GM21423 (cell line): ENCODE data around the gene CCNL2.
"Not testable (repeated sequence)": the region's sequence is repeated elsewhere in the genome, so short reads cannot be mapped to it uniquely, and the experiment has no call there.

Experiments
- ATAC-seq: cut with Tn5 transposase; IDR thresholded peaks from one replicate; pipeline ENCODE4 v1.9.1; 2021; ENCODE audit warnings: mild to moderate bottlenecking, moderate library complexity; ENCODE audit not compliant: unreplicated experiment

The CCNL2 gene

GRCh38 chr1:1401457-1402010 is 2.4 kb upstream of the CCNL2 start:
- no peak for ATAC-seq

- no peak for ATAC-seq
These were observed 1.7 kb upstream of the CCNL2 start for GRCh38 chr1:1400576-1401456.

- no peak for ATAC-seq
These were observed 889 bp upstream of the CCNL2 start for GRCh38 chr1:1399872-1400575.

- ATAC-seq, result peak; percentile 1
These were observed 403 bp downstream of the CCNL2 start for GRCh38 chr1:1398677-1399186.

GRCh38 chr1:1397839-1398523 is 1.2 kb downstream of the CCNL2 start:
- ATAC-seq, result no peak

GRCh38 chr1:1395166-1395565 is 4.0 kb downstream of the CCNL2 start:
- ATAC-seq, result no peak

- no peak for ATAC-seq
These were observed 5.0 kb downstream of the CCNL2 start for GRCh38 chr1:1394116-1394515.

GRCh38 chr1:1393428-1393827 is 5.7 kb downstream of the CCNL2 start:
- no peak for ATAC-seq

- no peak for ATAC-seq
These were observed 6.1 kb downstream of the CCNL2 start for GRCh38 chr1:1393014-1393413.

- ATAC-seq, result no peak
These were observed 7.9 kb downstream of the CCNL2 start for GRCh38 chr1:1391225-1391624.

GRCh38 chr1:1390675-1391074 is 8.5 kb downstream of the CCNL2 start:
- ATAC-seq, result no peak

- ATAC-seq, result no peak
These were observed 11.1 kb downstream of the CCNL2 start for GRCh38 chr1:1388078-1388472.

GRCh38 chr1:1387098-1388077 is 11.7 kb downstream of the CCNL2 start:
- no peak for ATAC-seq

GRCh38 chr1:1385931-1386330 is 13.2 kb downstream of the CCNL2 start:
- no peak for ATAC-seq

GRCh38 chr1:1385339-1385738 is 13.8 kb downstream of the CCNL2 start:
- ATAC-seq, result not testable (repeated sequence)

GRCh38 chr1:1381294-1381693 is 17.8 kb downstream of the CCNL2 start:
- no peak for ATAC-seq

- no peak for ATAC-seq
These were observed 18.3 kb downstream of the CCNL2 start for GRCh38 chr1:1380860-1381259.

GRCh38 chr1:1377540-1378205 is 21.5 kb downstream of the CCNL2 start:
- no peak for ATAC-seq

- ATAC-seq, result no peak
These were observed 22.4 kb downstream of the CCNL2 start for GRCh38 chr1:1376551-1377226.
